DMS 273 (cell line): Measurements from ENCODE around the gene MARCHF4.
"Not testable (repeated sequence)": the region's sequence is repeated elsewhere in the genome, so short reads cannot be mapped to it uniquely, and the experiment has no call there.

Source experiments
- DNase-seq: peaks from one replicate; lab custom pipeline; 2025; ENCODE audit not compliant: unreplicated experiment; lab: John Stamatoyannopoulos, UW

The MARCHF4 gene

GRCh38 chr2:216392018-216392562 lies 19.8 kb upstream of the MARCHF4 start:
- no peak for DNase-seq

- no peak for DNase-seq
Measured at GRCh38 chr2:216391401-216391800, 19.1 kb upstream of the MARCHF4 start.

GRCh38 chr2:216389570-216389969 lies 17.3 kb upstream of the MARCHF4 start:
- DNase-seq = no peak

- no peak for DNase-seq
Measured at GRCh38 chr2:216388046-216388884, 16.0 kb upstream of the MARCHF4 start.

- no peak for DNase-seq
Measured at GRCh38 chr2:216387262-216387661, 15.0 kb upstream of the MARCHF4 start.

GRCh38 chr2:216385478-216385877 lies 13.2 kb upstream of the MARCHF4 start:
- no peak for DNase-seq

- DNase-seq = not testable (repeated sequence)
Measured at GRCh38 chr2:216384409-216384808, 12.1 kb upstream of the MARCHF4 start.

- DNase-seq = peak; percentile 86
Measured at GRCh38 chr2:216379977-216380376, 7.7 kb upstream of the MARCHF4 start.

- DNase-seq = no peak
Measured at GRCh38 chr2:216375286-216375685, 3.0 kb upstream of the MARCHF4 start.

GRCh38 chr2:216373896-216374295 lies 1.6 kb upstream of the MARCHF4 start:
- no peak for DNase-seq

GRCh38 chr2:216372761-216373291 lies 543 bp upstream of the MARCHF4 start:
- no peak for DNase-seq

GRCh38 chr2:216370961-216371712 lies 1.1 kb downstream of the MARCHF4 start:
- DNase-seq = peak; percentile 45

- DNase-seq = no peak
Measured at GRCh38 chr2:216369821-216370220, 2.5 kb downstream of the MARCHF4 start.

- no peak for DNase-seq
Measured at GRCh38 chr2:216366777-216367471, 5.4 kb downstream of the MARCHF4 start.

GRCh38 chr2:216365518-216365917 lies 6.8 kb downstream of the MARCHF4 start:
- no peak for DNase-seq

- peak; percentile 38 for DNase-seq
Measured at GRCh38 chr2:216363221-216363620, 9.1 kb downstream of the MARCHF4 start.

- peak; percentile 94 for DNase-seq
Measured at GRCh38 chr2:216362730-216363129, 9.6 kb downstream of the MARCHF4 start.

GRCh38 chr2:216355711-216356110 lies 16.6 kb downstream of the MARCHF4 start:
- no peak for DNase-seq

GRCh38 chr2:216354306-216354705 lies 18.0 kb downstream of the MARCHF4 start:
- no peak for DNase-seq

GRCh38 chr2:216352653-216353270 lies 19.5 kb downstream of the MARCHF4 start:
- DNase-seq = no peak
